Stimulated activated CD4-positive, alpha-beta T cell treated with anti-CD3 and anti-CD28 coated beads, Interleukin-12 subunit alpha, Interleukin-12 subunit beta, amount 100 ng/mL, for 24 hours (primary cell): Measurements from ENCODE around the gene MBOAT7.

ENCODE experiments used
- DNase-seq, 2 experiments: peaks; one replicate each; pipeline ENCODE4 v3.0.0-alpha.2; 2020; ENCODE audit warnings: low read depth in 2 of 2

The MBOAT7 gene

GRCh38 chr19:54162241-54162805, 27.1 kb downstream of the MBOAT7 start:
- peak; percentile 50 to 78 for DNase-seq

GRCh38 chr19:54160854-54161253, 28.5 kb downstream of the MBOAT7 start:
- no peak for DNase-seq

GRCh38 chr19:54160182-54160811, 29.1 kb downstream of the MBOAT7 start:
- no peak for DNase-seq

GRCh38 chr19:54159352-54160181, 29.8 kb downstream of the MBOAT7 start, which contains the start of gene LENG1:
Gene LENG1 (minus strand): TSS chr19:54159721. CDS start chr19:54159695, 26 bp downstream.
- DNase-seq = peak; percentile 97

DNA sequence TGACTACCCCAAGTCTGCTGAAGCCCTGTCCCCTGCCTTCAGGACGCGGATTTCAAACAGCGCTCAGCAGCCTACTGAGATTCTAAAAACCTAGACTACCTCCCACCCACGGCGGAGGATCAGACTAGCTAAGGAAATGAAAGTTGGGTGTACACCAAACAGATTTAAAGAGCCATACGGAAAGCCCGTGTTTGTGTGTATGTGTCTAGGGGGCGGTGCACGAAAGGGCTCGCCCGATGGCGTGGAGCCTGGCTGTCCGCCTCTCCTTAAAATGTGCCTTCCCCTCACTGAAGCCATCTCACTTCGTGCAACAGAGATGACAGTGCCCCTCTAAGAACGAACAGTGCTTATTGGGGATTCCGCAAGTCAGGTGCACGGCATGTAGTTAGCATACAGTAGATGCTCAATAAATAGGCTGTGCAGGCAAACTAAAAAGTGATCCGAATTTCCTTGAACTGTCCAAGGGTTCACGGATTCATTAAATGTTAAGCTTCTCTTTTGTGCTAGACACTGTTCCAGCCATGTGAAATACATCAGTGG, 30.5 kb downstream of the MBOAT7 start:
- DNase-seq = no peak

GRCh38 chr19:54156953-54157352, 32.4 kb downstream of the MBOAT7 start:
- DNase-seq = no peak

- DNase-seq = no peak
These were observed 32.9 kb downstream of the MBOAT7 start for GRCh38 chr19:54156490-54156889.

DNA sequence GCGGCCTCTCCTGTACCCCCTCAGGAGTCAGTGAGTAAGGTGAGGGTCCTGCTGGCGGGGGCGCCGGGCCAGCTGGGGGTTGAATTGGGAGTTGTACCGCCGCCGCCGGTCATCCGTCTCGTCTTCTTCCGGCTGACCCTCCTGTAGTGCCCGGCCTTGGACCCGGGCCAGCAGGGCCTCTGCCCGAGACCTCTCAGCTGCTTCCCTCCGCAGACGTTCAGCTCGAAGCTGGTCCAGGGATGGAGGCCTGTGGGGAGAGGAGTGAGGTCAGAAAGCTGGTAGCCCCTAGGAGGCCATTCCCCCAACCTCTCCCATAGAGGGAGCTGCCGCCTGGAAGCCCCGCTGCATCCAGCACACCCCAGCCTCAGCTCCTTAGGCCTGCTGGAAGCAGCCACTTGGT, 33.7 kb downstream of the MBOAT7 start:
- no peak for DNase-seq

DNA sequence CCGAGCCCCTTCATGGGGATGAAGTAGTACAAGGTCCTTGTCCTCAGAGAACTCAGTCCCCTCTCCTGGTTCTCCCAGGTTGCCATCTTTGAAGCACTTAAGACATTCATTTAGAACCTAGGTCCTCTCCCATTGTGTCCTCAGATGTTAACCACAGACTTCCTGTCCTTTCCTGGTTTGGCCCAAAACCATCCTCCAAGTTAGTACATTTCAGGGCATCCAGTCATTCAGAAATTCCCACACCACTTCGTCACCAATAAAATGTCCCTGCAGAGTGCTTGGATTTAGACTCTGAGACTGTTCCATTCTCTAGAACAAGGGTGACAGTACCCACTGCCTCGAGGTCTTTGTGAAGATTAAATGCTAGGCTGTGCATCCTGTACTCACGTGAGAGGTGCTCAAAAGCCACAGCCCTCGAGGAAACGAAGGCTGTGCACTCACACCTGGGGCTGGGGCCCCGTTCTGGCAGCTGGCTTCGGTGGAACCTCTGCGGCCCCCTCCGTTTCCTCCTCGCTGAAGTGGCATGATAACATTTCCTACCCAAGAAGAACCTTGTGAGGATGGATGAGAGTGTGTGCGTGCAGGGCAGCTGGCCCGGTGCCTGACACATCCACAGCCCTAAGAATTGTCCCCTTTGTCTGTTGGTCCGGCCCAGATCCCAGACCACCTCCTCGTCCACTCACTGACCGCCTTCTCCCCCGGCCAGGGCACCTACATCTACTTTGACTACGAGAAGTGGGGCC, 34.6 kb downstream of the MBOAT7 start:
- DNase-seq = no peak

GRCh38 chr19:54153731-54154326, 35.6 kb downstream of the MBOAT7 start:
- DNase-seq = no peak

DNA sequence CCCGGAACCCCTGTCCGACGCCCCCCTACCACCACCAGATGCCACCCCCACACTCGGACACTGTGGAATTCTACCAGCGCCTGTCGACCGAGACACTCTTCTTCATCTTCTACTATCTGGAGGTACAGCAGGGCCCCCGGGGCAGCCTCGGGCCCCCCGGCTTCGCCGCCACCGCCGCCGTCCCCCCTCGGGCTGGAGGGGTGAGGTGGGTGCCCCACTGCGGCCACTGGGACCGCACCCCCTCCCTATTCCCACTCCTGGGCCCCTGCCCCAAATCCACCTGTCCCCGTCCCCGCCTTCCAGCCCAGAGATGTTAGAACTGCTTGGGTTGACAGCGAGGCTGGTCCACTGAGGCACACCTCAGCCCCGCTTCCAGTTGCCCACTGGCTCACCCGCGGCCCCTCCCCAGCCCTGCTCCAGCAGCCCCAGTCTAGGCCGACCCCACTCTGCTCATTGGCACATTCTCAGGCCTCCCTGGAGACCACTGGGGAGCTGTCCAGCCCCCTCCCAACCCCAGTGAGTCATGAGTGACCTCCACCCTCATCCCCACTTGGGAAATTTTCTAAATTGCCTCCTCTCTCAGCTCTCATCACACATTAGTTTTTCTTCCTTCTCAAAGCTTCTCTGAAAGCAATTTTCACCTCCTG, 36.4 kb downstream of the MBOAT7 start:
- no peak for DNase-seq

DNA sequence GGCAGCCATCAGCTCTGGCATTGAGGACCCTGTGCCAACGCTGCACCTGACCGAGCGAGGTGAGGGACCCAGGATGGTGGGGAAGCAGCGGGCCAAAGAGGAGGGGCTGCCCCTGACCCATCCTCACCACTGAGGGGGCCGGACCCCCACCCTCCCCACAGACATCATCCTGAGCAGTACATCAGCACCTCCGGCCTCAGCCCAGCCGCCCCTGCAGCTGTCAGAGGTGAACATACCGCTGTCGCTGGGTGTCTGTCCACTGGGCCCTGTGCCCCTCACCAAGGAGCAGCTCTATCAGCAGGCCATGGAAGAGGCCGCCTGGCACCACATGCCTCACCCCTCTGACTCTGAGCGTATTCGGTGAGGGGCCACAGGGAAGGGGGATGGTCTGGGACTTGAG, 37.1 kb downstream of the MBOAT7 start:
- DNase-seq = no peak

GRCh38 chr19:54151362-54152035, 37.9 kb downstream of the MBOAT7 start:
- no peak for DNase-seq

GRCh38 chr19:54149021-54149812, 40.2 kb downstream of the MBOAT7 start:
- DNase-seq = no peak

GRCh38 chr19:54148158-54148557, 41.2 kb downstream of the MBOAT7 start:
- no peak for DNase-seq

- DNase-seq = no peak
These were observed 41.7 kb downstream of the MBOAT7 start for GRCh38 chr19:54147676-54148075.

DNA sequence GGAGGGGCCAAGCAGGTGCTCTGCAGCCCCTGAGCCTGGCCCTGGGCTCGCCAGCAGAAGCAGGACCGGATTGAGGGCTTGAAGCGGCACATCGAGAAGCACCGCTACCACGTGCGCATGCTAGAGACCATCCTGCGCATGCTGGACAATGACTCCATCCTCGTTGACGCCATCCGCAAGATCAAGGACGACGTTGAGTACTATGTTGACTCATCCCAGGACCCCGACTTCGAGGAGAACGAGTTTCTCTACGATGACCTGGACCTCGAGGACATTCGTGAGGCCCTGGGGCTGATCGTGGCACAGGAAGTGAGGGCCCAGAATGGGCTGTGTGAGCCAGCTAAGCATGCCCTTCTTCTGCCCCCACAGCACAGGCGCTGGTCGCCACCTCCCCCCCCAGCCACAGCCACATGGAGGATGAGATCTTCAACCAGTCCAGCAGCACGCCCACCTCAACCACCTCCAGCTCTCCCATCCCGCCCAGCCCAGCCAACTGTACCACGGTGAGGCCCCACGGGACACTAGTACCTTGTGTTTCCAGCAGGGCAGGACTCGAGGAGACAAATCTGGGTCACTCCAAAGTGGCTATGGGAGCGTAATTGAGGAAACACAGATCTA, 43.7 kb downstream of the MBOAT7 start:
- no peak for DNase-seq

GRCh38 chr19:54142166-54142780, 47.1 kb downstream of the MBOAT7 start:
- DNase-seq = no peak

GRCh38 chr19:54141356-54141755, 48.0 kb downstream of the MBOAT7 start:
- no peak for DNase-seq
